Activated naive CD8-positive, alpha-beta T cell (primary cell): ENCODE results near the gene CCNQ.
A peak's percentile ranks its signal among the peaks of the same experiment; 100 is the strongest.

ENCODE experiments used
- H3K27ac Mint-ChIP-seq: one replicate; pipeline ENCODE4 v1.8.0; 2021; ENCODE audit warnings: mixed read lengths
- H3K27me3 Mint-ChIP-seq: one replicate; pipeline ENCODE4 v1.8.0; 2021; ENCODE audit warnings: mixed read lengths
- H3K36me3 Mint-ChIP-seq: one replicate; pipeline ENCODE4 v1.8.0; 2021; ENCODE audit warnings: mixed read lengths
- H3K4me1 Mint-ChIP-seq: one replicate; pipeline ENCODE4 v1.8.0; 2021; ENCODE audit warnings: low read depth, mixed read lengths
- H3K4me3 Mint-ChIP-seq: one replicate; pipeline ENCODE4 v1.8.0; 2021; ENCODE audit warnings: mild to moderate bottlenecking, mixed read lengths
- H3K9me3 Mint-ChIP-seq: one replicate; pipeline ENCODE4 v1.8.0; 2021; ENCODE audit warnings: low read depth, mixed read lengths

The CCNQ gene

GRCh38 chrX:153585827-153586226 lies 13.1 kb downstream of the CCNQ start:
- Mint-ChIP-seq H3K27me3 (no peaks in the 10 kb centered on the region), H3K36me3 (no peaks in the 10 kb centered on the region), H3K27ac (no peak overlapping the region), H3K4me3 (no peak overlapping the region), H3K4me1 (peaks cover 21% of the 10 kb centered on the region), H3K9me3 (no peaks in the 10 kb centered on the region)

- Mint-ChIP-seq H3K27ac (no peak overlapping the region), H3K9me3 (no peaks in the 10 kb centered on the region), H3K36me3 (no peaks in the 10 kb centered on the region), H3K4me1 (peaks cover 26% of the 10 kb centered on the region), H3K4me3 (peak overlapping the region; percentile 65), H3K27me3 (no peaks in the 10 kb centered on the region)
Measured at GRCh38 chrX:153583433-153583832, 15.5 kb downstream of the CCNQ start.

- Mint-ChIP-seq H3K4me3 (peak overlapping the region; percentile 65), H3K27ac (peak overlapping the region; percentile 59), H3K36me3 (no peaks in the 10 kb centered on the region), H3K27me3 (no peaks in the 10 kb centered on the region), H3K4me1 (peaks cover 26% of the 10 kb centered on the region), H3K9me3 (no peaks in the 10 kb centered on the region)
Measured at GRCh38 chrX:153582896-153583295, 16.0 kb downstream of the CCNQ start.

- H3K4me1 Mint-ChIP-seq, result peaks cover 26% of the 10 kb centered on the region
- no peaks in the 10 kb centered on the region for H3K27me3 Mint-ChIP-seq
- no peaks in the 10 kb centered on the region for H3K36me3 Mint-ChIP-seq
- no peak overlapping the region for H3K4me3 Mint-ChIP-seq
- no peak overlapping the region for H3K27ac Mint-ChIP-seq
- no peaks in the 10 kb centered on the region for H3K9me3 Mint-ChIP-seq
Measured at GRCh38 chrX:153580700-153581386, 18.1 kb downstream of the CCNQ start.

GRCh38 chrX:153578889-153579288 lies 20.1 kb downstream of the CCNQ start:
- H3K27ac Mint-ChIP-seq, result no peak overlapping the region
- no peak overlapping the region for H3K4me3 Mint-ChIP-seq
- H3K9me3 Mint-ChIP-seq, result no peaks in the 10 kb centered on the region
- H3K36me3 Mint-ChIP-seq, result no peaks in the 10 kb centered on the region
- peaks cover 24% of the 10 kb centered on the region for H3K4me1 Mint-ChIP-seq
- H3K27me3 Mint-ChIP-seq, result no peaks in the 10 kb centered on the region

- Mint-ChIP-seq H3K36me3 (no peaks in the 10 kb centered on the region), H3K27me3 (no peaks in the 10 kb centered on the region), H3K9me3 (no peaks in the 10 kb centered on the region), H3K27ac (no peak overlapping the region), H3K4me3 (no peak overlapping the region), H3K4me1 (peaks cover 19% of the 10 kb centered on the region)
Measured at GRCh38 chrX:153578200-153578835, 20.6 kb downstream of the CCNQ start.

- H3K4me1 Mint-ChIP-seq, result peaks cover 7% of the 10 kb centered on the region
- no peaks in the 10 kb centered on the region for H3K36me3 Mint-ChIP-seq
- no peak overlapping the region for H3K27ac Mint-ChIP-seq
- H3K4me3 Mint-ChIP-seq, result no peak overlapping the region
- no peaks in the 10 kb centered on the region for H3K9me3 Mint-ChIP-seq
- no peaks in the 10 kb centered on the region for H3K27me3 Mint-ChIP-seq
Measured at GRCh38 chrX:153576961-153577360, 22.0 kb downstream of the CCNQ start.

GRCh38 chrX:153576239-153576870 lies 22.6 kb downstream of the CCNQ start:
- no peaks in the 10 kb centered on the region for H3K27me3 Mint-ChIP-seq
- no peak overlapping the region for H3K4me3 Mint-ChIP-seq
- no peaks in the 10 kb centered on the region for H3K9me3 Mint-ChIP-seq
- H3K4me1 Mint-ChIP-seq, result peaks cover 9% of the 10 kb centered on the region
- H3K36me3 Mint-ChIP-seq, result no peaks in the 10 kb centered on the region
- H3K27ac Mint-ChIP-seq, result no peak overlapping the region

- Mint-ChIP-seq H3K36me3 (no peaks in the 10 kb centered on the region), H3K27me3 (no peaks in the 10 kb centered on the region), H3K4me1 (peaks cover 4% of the 10 kb centered on the region), H3K27ac (no peak overlapping the region), H3K9me3 (no peaks in the 10 kb centered on the region), H3K4me3 (no peak overlapping the region)
Measured at GRCh38 chrX:153573984-153574383, 25.0 kb downstream of the CCNQ start.

- no peaks in the 10 kb centered on the region for H3K27me3 Mint-ChIP-seq
- no peaks in the 10 kb centered on the region for H3K36me3 Mint-ChIP-seq
- peaks cover 4% of the 10 kb centered on the region for H3K4me1 Mint-ChIP-seq
- no peak overlapping the region for H3K4me3 Mint-ChIP-seq
- no peak overlapping the region for H3K27ac Mint-ChIP-seq
- H3K9me3 Mint-ChIP-seq, result no peaks in the 10 kb centered on the region
Measured at GRCh38 chrX:153572601-153573000, 26.3 kb downstream of the CCNQ start.

GRCh38 chrX:153571534-153571908 lies 27.4 kb downstream of the CCNQ start:
- H3K27me3 Mint-ChIP-seq, result no peaks in the 10 kb centered on the region
- H3K9me3 Mint-ChIP-seq, result no peaks in the 10 kb centered on the region
- no peaks in the 10 kb centered on the region for H3K36me3 Mint-ChIP-seq
- H3K4me3 Mint-ChIP-seq, result no peak overlapping the region
- H3K27ac Mint-ChIP-seq, result no peak overlapping the region
- peaks cover 4% of the 10 kb centered on the region for H3K4me1 Mint-ChIP-seq

GRCh38 chrX:153569475-153569874 lies 29.5 kb downstream of the CCNQ start:
- H3K9me3 Mint-ChIP-seq, result no peaks in the 10 kb centered on the region
- peaks cover 4% of the 10 kb centered on the region for H3K4me1 Mint-ChIP-seq
- no peaks in the 10 kb centered on the region for H3K36me3 Mint-ChIP-seq
- H3K27me3 Mint-ChIP-seq, result no peaks in the 10 kb centered on the region
- no peak overlapping the region for H3K4me3 Mint-ChIP-seq
- H3K27ac Mint-ChIP-seq, result no peak overlapping the region

GRCh38 chrX:153568451-153569011 lies 30.4 kb downstream of the CCNQ start:
- Mint-ChIP-seq H3K4me3 (no peak overlapping the region), H3K27me3 (no peaks in the 10 kb centered on the region), H3K27ac (no peak overlapping the region), H3K4me1 (peaks cover 4% of the 10 kb centered on the region), H3K36me3 (no peaks in the 10 kb centered on the region), H3K9me3 (no peaks in the 10 kb centered on the region)

GRCh38 chrX:153565996-153566580 lies 32.9 kb downstream of the CCNQ start:
- Mint-ChIP-seq H3K27me3 (no peaks in the 10 kb centered on the region), H3K4me3 (no peak overlapping the region), H3K9me3 (no peaks in the 10 kb centered on the region), H3K27ac (no peak overlapping the region), H3K36me3 (no peaks in the 10 kb centered on the region), H3K4me1 (peaks cover under 1% of the 10 kb centered on the region)

GRCh38 chrX:153564047-153564606 lies 34.8 kb downstream of the CCNQ start:
- H3K4me3 Mint-ChIP-seq, result no peak overlapping the region
- H3K4me1 Mint-ChIP-seq, result no peaks in the 10 kb centered on the region
- H3K27me3 Mint-ChIP-seq, result no peaks in the 10 kb centered on the region
- no peak overlapping the region for H3K27ac Mint-ChIP-seq
- no peaks in the 10 kb centered on the region for H3K36me3 Mint-ChIP-seq
- H3K9me3 Mint-ChIP-seq, result no peaks in the 10 kb centered on the region
